ENCODE data around the gene GCKR.

DNA sequence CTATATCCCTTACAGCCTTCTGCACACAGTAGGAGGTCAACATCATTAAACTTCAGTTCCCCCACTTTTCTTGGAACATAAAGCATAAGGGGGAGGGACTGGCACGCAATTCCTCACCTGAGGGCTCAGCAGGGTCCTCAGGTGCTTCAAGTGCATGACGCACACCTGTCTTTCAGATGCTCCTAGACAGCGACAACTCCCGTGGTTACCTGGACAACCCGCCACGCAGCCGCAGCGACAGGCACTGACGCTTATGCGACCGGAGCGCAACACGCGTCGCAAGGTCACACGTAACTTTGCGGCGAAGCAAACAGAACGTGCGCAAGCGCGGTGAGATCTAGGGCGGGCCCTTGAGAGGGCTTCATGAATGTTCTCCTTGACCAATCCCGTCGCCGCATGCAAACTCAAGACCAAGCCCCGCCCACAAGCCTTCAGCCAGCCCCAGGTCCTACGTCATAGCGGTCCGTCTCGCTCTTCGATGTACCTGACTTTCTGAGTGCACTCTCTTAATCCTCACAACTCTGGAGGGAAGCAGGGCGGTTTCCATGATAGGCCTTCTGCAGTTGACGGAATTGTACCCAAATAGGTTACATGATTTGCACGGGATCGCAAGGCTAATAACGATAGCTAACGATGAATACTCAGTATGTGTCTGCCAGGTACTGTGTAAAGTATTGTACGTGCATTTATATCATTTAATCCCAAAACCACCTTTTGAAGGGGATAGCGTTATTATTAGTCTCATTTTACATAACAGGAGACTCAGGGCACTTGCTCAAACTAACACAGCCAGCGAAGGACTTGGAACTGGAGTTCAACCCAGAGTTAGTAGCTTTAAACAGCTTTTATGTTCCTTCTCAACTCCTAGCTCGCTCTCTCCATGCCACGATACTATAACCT is 6.9 kb upstream of the GCKR start, which contains the start of gene IFT172:
- TF ChIP-seq FOXM1 (IDR thresholded peaks at IDR 0.05; ENCODE audit: low read depth) = no peak
- TF ChIP-seq GABPA (IDR thresholded peaks at IDR 0.05; ENCODE audit: low read depth) = no peak; the same call in 1 of the 2 replicates
- TF ChIP-seq EP300 (IDR thresholded peaks at IDR 0.05; ENCODE audit: borderline replicate concordance in 1 of 2, low read depth in 1 of 2, low read length in 1 of 2) = no peak
- TF ChIP-seq, protein P1, sequence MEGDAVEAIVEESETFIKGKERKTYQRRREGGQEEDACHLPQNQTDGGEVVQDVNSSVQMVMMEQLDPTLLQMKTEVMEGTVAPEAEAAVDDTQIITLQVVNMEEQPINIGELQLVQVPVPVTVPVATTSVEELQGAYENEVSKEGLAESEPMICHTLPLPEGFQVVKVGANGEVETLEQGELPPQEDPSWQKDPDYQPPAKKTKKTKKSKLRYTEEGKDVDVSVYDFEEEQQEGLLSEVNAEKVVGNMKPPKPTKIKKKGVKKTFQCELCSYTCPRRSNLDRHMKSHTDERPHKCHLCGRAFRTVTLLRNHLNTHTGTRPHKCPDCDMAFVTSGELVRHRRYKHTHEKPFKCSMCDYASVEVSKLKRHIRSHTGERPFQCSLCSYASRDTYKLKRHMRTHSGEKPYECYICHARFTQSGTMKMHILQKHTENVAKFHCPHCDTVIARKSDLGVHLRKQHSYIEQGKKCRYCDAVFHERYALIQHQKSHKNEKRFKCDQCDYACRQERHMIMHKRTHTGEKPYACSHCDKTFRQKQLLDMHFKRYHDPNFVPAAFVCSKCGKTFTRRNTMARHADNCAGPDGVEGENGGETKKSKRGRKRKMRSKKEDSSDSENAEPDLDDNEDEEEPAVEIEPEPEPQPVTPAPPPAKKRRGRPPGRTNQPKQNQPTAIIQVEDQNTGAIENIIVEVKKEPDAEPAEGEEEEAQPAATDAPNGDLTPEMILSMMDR (IDR thresholded peaks at IDR 0.05) = no peak
